Right forelimb (tissue), 1 donor: ENCODE measurements around the gene DOCK10.
"Not testable (repeated sequence)": the region's sequence is repeated elsewhere in the genome, so short reads cannot be mapped to it uniquely, and the experiment has no call there.

ENCODE experiments used
- DNase-seq: peaks from one replicate; pipeline ENCODE4 v3.0.0-alpha.2; 2018

DOCK10 gene

DNA sequence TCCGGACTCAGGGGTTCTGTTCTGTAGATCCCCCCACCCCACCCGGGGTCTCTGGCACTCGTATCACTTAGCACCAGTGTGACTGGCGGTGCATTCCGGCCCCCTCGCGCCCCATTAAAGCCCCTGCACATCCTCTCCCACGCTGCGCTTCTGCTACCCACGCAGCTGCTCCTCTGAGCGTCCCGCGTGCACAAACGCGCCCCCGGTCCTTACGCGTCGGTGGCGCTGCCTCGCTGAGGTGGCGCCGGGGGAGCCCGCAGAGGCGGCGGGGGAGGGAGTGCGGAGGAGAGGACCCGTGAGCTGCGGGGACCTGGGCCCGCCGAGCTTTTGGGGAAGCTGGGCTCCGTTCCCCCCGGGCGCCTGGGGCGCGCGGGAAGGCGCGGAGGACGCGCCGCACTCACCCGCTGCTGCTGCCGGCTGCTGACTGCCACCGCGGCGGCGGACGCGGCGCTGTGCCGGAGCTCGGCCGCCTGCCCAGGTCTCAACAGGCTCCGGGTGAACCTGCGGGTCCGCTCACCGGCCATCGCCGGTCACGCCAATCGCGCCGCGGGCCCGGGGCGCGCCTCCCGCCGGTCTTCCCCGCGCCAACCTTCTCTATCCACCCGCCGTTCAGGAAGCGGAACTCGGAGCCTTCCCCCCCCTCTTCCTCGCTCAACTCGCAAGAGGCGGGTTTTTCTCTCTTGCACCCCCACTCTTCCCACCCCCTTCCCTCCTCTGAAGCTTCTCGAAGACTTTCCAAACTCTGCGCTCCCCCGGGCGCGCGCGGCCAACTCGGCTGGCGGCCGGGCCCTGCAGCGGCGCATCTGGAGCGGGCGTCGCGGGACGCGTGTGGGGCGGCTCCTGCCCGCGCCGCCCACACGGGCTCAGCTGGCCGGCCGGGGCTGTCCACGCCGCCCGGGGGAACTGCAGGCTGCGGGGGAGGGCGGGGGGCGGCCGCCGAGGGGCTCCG, at the start of gene DOCK10:
TSS of gene DOCK10 (minus strand) at position 618 of the 949 bp plus-strand sequence. CDS start at position 524, 94 bp downstream.
- peak; percentile 72 for DNase-seq

DNA sequence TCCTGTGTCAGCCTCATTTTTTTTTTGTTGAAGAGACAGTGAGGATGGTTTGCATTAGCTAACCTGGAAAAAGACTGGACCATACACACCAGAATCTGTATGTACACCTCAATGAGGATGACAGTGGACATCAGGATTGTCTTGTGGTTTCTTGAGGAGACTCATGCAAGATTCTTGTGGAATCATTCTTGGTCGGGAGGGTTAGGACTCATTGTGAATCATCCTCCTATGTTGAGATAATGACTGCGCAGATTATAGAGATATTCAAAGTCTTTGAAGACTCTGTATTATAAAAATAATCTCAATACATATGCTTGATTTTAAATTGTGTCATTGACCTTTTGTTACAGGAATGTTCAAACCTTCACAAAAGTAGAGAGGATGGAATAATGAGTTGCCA, 49.1 kb upstream of the DOCK10 start:
- no peak for DNase-seq

DNA sequence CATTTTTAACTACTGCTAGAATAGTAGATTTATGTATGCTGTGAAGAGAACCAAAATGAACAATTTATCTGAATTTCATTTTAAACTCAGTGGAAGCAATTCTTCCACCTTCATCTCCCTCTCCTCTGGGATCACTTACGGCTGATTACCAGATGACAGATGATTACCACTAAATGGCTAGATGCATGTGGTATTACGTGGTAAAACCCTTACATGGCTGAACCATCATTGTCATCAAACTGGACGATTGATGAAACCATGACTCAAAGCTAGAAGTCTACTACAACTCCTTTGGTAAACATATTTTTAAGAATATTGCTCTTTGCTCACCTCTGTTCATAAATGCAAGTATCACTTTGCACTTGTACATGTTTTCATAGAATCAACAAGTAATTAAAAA, 48.5 kb upstream of the DOCK10 start:
- no peak for DNase-seq

DNA sequence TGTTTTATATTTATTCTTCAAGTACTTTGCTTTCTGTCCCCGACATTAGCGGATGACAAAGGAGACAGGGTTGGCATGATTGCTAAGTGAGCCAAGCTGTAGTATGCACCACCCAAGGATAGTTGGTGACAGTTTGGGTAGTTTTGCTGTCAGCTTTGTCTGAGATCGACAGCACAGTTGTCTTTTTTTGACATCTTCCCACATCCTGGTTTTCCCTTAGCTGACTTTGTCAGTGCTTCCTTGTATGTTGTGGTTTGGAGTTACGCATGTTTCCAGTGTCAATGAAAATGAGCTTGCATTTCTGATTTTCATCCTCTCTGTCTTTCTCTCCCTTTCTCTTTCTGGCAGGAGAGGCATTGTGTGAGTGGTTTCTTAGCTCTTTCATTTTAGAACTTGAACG, 44.6 kb upstream of the DOCK10 start:
- no peak for DNase-seq

DNA sequence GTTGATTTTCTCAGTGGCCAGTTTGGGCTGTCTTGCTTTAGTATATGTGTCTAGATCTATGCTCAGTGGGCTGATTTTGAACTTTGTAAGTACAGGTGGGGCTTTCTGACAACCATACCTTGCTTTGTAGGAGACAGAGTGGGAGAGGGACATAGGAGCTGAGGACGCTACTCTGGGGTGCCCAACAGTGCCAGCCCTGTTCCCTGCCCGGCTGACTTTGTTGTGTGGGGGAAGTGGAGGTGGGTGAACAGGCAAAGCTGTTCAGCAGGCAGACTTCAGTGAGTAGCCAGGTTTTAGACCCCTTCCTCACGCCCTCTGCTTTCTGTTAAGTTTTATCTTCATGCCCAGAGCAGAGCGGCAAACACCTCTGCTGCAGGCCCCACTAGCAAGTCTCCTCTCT, 44.2 kb upstream of the DOCK10 start:
- no peak for DNase-seq

DNA sequence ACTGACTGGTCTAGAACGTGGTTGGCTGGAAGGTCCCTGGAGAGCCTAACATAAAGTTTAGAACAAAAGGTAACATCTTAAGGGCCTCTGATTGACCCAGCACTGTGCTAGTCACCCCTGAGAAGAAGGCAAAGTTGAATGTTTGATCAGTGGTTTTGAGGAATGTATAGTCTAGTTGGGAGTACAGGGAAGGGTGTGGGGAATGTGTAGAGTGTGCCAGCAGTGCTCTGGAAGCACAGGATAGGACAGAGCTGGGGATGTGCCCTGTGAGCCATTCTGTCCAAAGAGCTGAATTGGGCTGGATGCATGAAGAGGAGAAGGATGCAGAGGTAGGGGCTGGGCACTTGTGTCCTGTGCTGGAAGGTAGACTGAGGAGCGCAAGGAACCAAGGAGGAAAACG, 41.0 kb upstream of the DOCK10 start:
- no peak for DNase-seq

DNA sequence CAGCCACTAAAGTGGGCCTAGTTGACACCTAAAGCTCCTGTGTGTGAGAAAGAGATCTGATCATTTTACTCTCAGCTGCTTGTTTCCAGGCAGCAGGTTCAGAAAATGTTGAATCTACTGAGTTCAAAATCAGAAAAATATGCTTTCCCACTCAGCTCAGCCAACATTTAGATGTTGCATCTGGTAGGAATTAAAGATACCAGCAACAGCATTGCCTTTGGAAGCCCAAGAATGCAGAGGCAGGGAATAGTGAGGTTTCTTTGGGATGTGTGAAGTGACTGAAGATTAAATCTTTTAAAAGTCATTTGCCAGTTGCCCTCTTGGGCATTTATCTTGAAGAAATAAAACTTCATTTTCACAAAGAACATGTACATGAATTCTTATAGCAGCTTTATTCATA, 33.9 kb upstream of the DOCK10 start:
- no peak for DNase-seq

DNA sequence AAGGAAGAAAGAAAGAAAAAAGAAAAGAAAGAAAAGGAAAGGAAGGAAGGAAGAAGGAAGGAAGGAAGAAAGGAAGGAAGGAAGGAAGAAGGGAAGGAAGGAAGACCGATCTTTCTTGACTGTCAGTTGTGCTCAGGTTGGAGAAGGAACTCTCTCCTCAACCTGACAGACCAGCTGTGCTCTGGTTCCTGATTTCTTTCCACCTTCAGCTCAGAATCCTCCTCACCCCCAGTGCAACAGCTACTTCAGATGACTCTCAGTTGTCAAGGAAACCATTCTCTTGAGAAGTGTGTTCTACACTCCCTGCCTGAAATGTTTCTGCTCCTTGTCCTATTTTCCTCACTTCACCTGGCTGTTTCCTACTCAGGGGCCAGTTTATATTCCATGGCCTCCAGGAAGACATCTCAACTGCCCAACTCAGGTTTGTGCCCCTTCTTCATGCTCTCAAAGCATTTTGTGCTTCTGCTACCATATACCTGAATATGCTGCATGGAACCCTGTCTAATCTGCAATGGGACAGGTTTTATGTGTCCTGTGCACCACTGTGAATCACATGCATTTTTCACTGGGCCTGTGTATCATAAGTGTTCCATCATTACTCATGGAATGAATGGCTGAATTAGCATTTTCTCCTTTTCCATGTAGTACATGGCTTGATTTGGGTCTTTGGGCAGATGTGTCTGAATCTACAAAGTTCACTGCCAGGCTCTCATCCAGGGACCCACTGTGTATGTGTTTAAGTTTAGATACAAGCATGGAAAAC, 32.8 kb upstream of the DOCK10 start:
- no peak for DNase-seq

DNA sequence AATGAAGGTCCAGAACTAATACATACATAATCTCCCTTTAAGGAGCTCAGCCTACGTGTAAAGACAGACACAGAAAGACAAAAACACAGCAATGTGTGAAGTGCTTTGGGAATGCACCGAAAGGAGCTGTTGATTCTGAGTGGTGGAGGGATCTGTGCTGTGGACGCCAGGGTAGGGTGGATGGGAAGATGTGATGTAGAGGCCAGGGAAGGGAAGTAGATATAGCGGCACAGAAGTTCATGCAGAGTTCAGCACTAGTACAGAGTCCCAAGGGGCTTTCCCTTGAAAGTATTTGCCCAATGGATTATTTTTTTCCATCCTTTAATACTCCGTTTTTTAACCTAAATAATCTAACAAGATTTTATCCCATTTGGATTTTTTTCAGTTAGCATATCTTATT, 32.1 kb upstream of the DOCK10 start:
- no peak for DNase-seq

DNA sequence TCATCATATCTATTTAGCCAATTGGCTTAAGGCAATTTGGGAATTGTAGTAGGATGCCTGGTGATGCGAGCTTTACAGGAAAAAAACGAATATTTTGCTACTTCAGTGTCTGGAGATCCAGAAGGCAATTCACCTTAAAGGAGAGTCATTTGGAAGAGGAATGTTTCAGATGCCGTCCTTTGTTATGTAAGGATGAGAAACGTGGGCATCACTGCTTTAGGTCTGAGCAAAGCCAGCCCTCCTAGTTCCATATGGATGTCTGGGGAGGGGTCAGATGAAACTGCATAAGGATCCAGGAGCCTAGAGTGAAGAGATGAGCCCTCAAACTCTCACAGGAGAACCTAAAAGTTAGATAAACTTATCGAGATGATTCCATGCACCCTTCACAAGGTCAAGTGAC, 30.9 kb upstream of the DOCK10 start:
- no peak for DNase-seq

DNA sequence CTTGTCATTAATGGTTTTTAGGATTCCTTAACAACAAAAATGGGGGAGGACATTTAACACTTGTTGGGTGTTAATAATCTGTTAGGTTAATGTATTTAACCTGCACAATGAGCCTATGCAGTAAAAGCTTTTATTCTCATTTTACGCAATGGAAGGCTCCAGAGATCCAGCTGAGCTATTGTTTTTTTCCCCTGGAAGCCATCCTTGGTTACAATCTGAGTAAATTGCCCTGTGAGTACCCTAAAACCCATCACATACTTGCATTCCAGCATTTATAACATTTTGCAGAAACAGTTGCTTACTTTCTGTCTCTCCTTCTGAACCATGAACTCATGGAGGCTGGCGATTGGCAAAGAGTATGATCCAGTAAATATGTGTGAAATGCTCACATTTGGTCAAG, 30.2 kb upstream of the DOCK10 start:
- no peak for DNase-seq

DNA sequence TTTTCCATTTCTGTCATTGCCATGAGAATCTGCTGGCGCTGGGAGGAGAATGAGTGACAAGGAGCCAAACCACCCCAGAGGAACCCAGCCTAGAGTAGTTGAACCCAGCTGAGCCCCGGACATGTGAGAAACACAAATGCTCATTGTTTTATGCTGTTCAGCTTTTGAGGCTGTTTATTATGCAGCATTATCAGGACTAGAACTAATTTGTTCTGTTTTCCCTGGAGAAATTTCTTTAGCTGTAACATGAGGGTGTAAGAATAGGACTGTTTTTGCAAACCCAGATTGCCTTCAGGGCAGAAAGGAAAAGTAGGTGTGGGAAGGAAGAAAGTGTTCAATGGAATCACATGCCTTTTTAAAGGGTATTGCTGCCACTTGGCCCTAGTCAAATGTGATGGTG, 28.5 kb upstream of the DOCK10 start:
- no peak for DNase-seq

DNA sequence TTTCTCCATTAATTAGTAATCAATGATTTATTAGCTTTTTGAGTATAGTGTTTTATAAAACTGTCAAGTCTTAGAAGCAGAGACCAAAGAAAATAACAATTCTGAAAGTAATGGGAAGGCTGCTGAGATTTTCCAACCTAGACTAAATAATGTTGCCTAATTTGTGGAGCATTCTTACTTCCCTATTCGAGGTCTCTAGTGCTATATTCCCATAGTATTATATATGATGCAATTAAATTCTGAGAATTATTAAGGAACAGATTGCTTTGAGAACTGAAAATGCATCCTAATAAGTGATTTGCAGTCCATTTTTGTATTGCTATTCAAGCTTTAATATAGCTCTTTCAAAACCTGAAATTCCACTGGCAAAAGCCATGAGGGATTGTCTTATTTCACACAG, 27.7 kb upstream of the DOCK10 start:
- DNase-seq = no peak

DNA sequence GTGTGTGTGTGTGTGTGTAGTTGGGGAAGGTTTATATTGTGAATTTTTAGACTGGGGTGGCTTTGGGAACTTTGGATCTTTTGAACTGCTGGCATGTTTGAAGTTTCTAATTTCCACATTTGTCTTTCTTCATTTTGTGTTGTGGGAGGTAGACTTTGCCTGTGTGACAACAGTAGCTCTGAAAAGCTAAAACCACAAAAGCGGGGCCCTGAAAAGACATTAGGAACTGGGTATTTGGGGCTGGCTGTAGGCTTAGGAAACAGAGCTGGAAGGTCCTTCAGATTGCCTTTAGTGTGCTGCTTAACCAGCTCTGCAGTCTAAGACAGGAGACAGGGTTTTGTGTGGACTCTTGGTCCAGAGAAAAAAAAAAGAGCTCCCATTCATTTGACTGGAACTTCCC, 27.2 kb upstream of the DOCK10 start:
- DNase-seq = no peak

DNA sequence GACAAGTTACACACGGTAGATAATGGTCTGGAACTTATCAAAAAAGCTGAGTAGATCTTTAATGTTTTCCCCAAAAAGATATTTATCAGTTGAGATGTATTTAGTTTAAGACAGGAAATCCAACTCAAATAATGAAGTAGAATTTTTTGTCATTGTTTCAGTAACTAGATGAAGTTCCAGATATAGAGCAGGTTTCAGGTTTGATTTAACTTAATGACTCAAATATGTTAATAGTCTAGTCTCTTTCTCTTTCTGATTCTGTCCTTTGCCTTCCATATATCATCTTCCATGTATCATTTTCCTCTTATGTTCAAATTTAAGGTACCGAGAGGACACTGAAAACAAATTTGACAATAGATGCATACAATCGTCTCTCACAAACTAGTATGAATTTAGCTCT, 23.6 kb upstream of the DOCK10 start:
- DNase-seq = no peak

DNA sequence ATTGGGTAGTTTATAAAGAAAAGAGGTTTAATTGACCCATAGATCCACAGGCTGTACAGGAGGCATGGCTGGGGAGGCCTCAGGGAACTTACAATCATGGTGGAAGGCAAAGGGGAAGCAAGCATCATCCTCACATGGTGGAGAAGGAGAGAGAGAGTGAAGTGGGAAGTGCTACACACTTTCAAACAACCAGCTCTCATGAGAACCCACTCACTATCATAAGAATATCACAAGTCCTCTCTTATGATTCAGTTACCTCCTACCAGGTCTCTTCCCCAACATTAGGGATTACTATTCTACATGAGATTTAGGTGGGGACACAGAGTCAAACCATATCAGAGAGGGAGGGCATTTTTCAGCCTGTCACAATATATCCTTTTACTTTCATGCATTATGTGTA, 22.7 kb upstream of the DOCK10 start:
- no peak for DNase-seq

DNA sequence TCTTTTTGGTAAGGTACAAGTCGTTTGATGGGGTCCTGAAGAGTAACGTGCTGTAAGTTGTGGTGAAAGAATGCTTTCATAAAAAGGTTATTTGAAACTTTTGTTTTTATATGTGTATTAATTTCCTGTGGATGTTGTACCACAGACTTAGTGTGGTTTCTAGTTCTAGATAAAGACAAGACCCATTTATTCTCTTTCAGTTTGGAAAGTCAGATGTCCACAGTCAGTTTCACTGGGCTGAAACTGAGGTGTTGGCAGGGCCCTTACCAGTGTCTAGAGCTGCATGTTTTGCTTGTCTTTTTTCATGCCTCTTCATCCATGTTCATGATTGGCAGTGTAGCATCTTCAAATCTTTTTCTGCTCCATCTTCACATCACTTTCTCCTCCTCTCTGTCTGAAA, 22.1 kb upstream of the DOCK10 start:
- DNase-seq = no peak

DNA sequence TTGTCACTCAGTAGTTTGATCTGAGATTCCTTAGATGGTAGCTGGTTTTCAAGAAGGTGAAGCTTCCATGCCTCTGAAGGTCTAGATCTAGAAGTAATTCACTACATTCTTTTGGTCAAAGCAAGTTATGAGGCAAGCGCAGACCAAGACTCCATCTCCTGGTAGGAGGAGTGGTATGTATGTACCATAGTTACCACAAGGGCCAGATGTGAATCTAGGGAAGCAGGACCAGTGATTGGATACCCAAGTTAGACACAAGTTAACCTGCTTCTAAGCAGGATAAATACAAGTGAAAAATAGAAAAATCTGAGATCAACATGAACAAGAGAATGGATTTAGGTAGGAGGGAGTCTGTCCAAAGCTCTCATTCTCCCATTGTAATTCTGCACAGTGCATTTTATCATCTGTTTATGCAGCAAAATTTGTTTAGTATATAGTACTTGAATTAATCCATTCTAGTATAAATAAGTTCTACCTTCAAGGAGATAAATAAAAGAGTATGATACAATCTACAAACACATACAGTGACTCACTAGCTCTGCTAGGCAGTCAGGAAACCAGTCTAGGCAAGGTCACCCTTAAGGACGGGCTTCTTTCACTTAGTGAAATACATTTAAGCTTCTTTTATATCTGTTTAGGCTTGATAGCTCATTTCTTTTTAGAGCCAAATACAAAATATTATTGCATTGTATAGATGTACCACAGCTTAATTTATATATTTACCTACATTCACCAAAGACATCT, 14.2 kb upstream of the DOCK10 start:
- DNase-seq = no peak

DNA sequence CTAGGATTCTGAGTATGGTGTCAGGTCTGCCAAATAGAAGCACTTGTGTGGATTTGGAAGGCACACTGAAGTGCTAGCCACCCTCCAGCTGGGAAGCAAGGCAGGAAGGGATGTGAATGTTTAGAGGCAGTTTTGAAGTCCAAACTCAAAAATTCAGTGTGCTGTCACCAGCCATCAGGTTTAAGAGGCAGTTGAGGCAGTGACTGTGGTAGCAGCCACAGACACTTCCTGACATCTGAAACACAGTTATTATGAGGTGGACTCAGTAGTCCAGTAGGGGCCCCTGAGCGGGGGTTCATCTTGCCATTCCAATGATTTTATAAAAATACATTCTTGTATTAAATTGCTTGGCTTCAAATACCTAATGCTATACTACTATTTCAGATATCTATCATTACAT, 13.4 kb upstream of the DOCK10 start:
- DNase-seq = no peak

DNA sequence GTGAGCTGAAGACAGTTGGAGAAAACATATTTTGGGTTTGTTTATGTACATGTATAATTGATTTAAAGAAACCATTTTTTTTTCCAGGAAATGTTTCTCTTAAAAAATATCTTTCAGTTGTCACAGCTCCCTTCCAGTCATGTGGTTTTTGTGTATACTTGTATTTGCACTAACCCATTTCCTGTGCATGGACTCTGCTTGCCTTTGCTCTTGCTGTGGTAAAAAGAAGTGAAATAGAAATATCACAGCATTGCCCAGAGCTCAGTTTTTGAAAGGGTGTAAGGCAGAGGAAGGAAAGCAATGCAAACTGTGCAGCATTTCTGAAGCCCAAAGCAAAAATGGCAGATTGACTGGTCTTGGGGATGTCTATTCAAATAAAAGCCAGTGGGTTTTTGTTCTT, 10.4 kb upstream of the DOCK10 start:
- DNase-seq = no peak

DNA sequence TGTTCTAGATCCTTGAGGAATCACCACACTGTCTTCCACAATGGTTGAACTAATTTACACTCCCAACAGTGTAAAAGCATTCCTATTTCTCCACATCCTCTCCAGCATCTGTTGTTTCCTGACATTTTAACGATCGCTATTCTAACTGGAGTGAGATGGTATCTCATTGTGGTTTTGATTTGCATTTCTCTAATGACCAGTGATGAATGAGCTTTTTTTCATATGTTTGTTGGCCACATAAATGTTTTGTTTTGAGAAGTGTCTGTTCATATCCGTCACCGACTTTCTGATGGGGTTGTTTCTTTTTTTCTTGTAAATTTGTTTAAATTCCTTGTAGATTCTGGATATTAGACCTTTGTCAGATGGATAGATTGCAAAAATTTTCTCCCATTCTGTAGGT, 5.2 kb upstream of the DOCK10 start:
- not testable (repeated sequence) for DNase-seq

DNA sequence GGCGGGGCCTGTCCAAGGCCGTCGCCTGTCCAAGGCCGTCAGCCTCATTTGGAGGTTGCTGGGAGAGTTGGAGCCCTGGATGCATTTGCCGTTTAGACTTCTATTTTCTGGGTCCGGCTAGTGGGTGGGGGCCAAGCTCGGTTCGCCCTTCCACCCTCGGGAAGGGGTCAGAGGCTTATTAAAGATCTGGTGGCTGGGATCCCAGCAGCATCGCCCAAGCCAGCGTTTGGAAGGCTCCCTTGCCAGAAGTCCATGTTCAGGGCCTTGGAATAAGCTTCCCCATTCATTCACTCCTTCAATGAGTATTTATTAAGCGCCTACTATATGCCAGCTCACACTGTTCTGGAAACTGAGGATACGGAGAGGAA, 516 bp upstream of the DOCK10 start:
- no peak for DNase-seq

DNA sequence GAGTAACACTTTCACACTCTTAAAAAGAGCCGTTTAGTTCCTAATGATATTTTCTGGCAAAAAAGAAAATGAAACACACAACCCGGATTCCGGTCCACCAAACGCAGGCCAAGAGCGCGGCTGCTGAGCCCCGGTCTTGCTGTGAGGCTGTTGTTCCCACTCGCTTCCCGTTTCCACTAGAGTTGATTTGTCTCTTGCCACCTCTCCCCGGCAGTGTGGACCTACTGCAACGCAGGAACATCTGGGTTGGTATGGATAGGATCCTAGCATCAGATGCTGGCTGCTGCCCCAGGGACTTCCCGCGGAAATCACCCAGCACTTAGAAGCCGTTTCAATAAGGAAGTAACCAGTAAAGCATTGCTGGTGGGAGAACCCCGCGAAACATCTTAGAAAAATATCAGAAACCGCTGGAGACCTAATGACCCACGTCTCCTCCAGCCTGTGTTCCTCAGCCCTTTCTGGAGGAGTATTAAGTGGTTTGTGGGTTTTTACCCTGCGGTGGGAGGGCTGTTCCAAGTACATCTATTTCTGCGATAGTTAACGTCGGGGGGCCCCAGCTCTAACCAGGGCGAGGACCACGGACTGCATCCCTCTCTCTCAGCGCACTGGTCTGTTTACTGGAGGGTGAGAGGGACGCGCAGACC, 939 bp downstream of the DOCK10 start:
- peak; percentile 57 for DNase-seq
